Natural killer cell treated with Interleukin-12 subunit alpha and Interleukin-12 subunit beta and Interleukin-15 and Interleukin-18, amount 100 ng/mL, for 72 hours (primary cell): ENCODE data around the gene ITGB4. TPM values are rescaled to one million over a fixed set of nuclear protein-coding genes. Genes with fewer than 3 reads are reported as not detected.

Experiments used
- total RNA-seq, 2 donors: library from RNA; stranded (reverse); gene quantifications; one replicate each; pipeline ENCODE4 v1.2.3, GENCODE V29; 2022

The ITGB4 gene
- total RNA-seq, 2 donors from 2014 or later = 0.90 TPM; not detected in 1

Other genes with a start within 250 kb of the ITGB4 start
- under 1 TPM; 0.33 to 0.98 TPM for gene CASKIN2, start 205.9 kb upstream of the ITGB4 start, total RNA-seq
- 100 to 1,000 TPM in 1 of 2 donors, 10 to 100 TPM in 1; 37.5 to 106 TPM for gene TSEN54, start 204.9 kb upstream of the ITGB4 start, total RNA-seq
- 10 to 100 TPM; 21.4 to 34.1 TPM for gene LLGL2, start 195.8 kb upstream of the ITGB4 start, total RNA-seq
- 10 to 100 TPM; 49.0 to 66.7 TPM for gene MYO15B, start 133.7 kb upstream of the ITGB4 start, total RNA-seq
- under 1 TPM; 0.29 to 0.36 TPM for gene SMIM5, start 88.0 kb upstream of the ITGB4 start, total RNA-seq
- 10 to 100 TPM; 32.6 to 59.7 TPM for gene RECQL5, start 54.3 kb upstream of the ITGB4 start, total RNA-seq
- gene SAP30BP, start 54.1 kb upstream of the ITGB4 start, total RNA-seq = 100 to 1,000 TPM; 129 TPM
- gene GALK1, start 43.7 kb downstream of the ITGB4 start, total RNA-seq = 10 to 100 TPM; 13.7 to 31.1 TPM
- 10 to 100 TPM; 30.6 to 39.8 TPM for gene UNK, start 63.3 kb downstream of the ITGB4 start, total RNA-seq
- 100 to 1,000 TPM; 270 to 289 TPM for gene UNC13D, start 122.9 kb downstream of the ITGB4 start, total RNA-seq
- 100 to 1,000 TPM in 1 of 2 donors, 10 to 100 TPM in 1; 73.8 to 101 TPM for gene WBP2, start 133.9 kb downstream of the ITGB4 start, total RNA-seq
- gene TRIM47, start 157.1 kb downstream of the ITGB4 start, total RNA-seq = 1 to 10 TPM; 1.6 to 2.1 TPM
- 10 to 100 TPM; 17.2 to 42.1 TPM for gene TRIM65, start 175.5 kb downstream of the ITGB4 start, total RNA-seq
- 100 to 1,000 TPM; 117 to 174 TPM for gene MRPL38, start 183.4 kb downstream of the ITGB4 start, total RNA-seq
- 10 to 100 TPM; 10.2 to 34.4 TPM for gene FBF1, start 219.6 kb downstream of the ITGB4 start, total RNA-seq